Parathyroid adenoma (tissue), 2 donors: ENCODE data around the gene MUC5AC.

Experiments used
- H2AFZ ChIP-seq: fragments of 300-600 bp; sonication (generic); one replicate; pipeline ENCODE4 v1.7.0; 2017; ENCODE audit warnings: antibody characterized with exemption, mild to moderate bottlenecking
- H3K27ac ChIP-seq: fragments of 300-600 bp; sonication (generic); one replicate; pipeline ENCODE4 v1.7.0; 2017
- H3K27me3 ChIP-seq: fragments of 300-600 bp; sonication (generic); one replicate; pipeline ENCODE4 v1.7.0; 2017; ENCODE audit warnings: low read length; ENCODE audit not compliant: control insufficient read depth, insufficient read depth
- H3K36me3 ChIP-seq: fragments of 300-600 bp; sonication (generic); one replicate; pipeline ENCODE4 v1.7.0; 2017; ENCODE audit warnings: low read length; ENCODE audit not compliant: control insufficient read depth, insufficient read depth
- H3K4me1 ChIP-seq: fragments of 300-600 bp; sonication (generic); one replicate; pipeline ENCODE4 v1.7.0; 2017; ENCODE audit warnings: control low read depth
- H3K4me2 ChIP-seq: fragments of 300-600 bp; sonication (generic); one replicate; pipeline ENCODE4 v1.7.0; 2017; ENCODE audit warnings: low read length
- H3K4me3 ChIP-seq: fragments of 300-600 bp; sonication (generic); one replicate; pipeline ENCODE4 v1.7.0; 2017; ENCODE audit warnings: low read depth, low read length
- H3K79me2 ChIP-seq: fragments of 300-600 bp; sonication (generic); one replicate; pipeline ENCODE4 v1.7.0; 2017; ENCODE audit warnings: control low read depth
- H3K9ac ChIP-seq: fragments of 300-600 bp; sonication (generic); one replicate; pipeline ENCODE4 v1.7.0; 2017; ENCODE audit warnings: mild to moderate bottlenecking
- H3K9me3 ChIP-seq: fragments of 300-600 bp; sonication (generic); one replicate; pipeline ENCODE4 v1.7.0; 2017; ENCODE audit warnings: low read length; ENCODE audit not compliant: control insufficient read depth
- TF ChIP-seq, protein P1 (sequence below): fragments of 300-600 bp; sonication (generic); IDR thresholded peaks from one replicate; pipeline ENCODE4 v1.7.0; 2017; ENCODE audit warnings: antibody characterized with exemption, mild to moderate bottlenecking
- donor health status: primary hyperparathyroidism.

MUC5AC gene

GRCh38 chr11:1194977-1195681, 37.4 kb downstream of the MUC5AC start:
- H3K36me3 ChIP-seq, result no peaks in the 10 kb centered on the region
- no peak overlapping the region for H2AFZ ChIP-seq
- no peak overlapping the region for H3K9ac ChIP-seq
- TF ChIP-seq, protein P1, sequence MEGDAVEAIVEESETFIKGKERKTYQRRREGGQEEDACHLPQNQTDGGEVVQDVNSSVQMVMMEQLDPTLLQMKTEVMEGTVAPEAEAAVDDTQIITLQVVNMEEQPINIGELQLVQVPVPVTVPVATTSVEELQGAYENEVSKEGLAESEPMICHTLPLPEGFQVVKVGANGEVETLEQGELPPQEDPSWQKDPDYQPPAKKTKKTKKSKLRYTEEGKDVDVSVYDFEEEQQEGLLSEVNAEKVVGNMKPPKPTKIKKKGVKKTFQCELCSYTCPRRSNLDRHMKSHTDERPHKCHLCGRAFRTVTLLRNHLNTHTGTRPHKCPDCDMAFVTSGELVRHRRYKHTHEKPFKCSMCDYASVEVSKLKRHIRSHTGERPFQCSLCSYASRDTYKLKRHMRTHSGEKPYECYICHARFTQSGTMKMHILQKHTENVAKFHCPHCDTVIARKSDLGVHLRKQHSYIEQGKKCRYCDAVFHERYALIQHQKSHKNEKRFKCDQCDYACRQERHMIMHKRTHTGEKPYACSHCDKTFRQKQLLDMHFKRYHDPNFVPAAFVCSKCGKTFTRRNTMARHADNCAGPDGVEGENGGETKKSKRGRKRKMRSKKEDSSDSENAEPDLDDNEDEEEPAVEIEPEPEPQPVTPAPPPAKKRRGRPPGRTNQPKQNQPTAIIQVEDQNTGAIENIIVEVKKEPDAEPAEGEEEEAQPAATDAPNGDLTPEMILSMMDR, result no peak
- no peaks in the 10 kb centered on the region for H3K9me3 ChIP-seq
- H3K4me2 ChIP-seq, result no peak overlapping the region
- H3K27ac ChIP-seq, result no peak overlapping the region
- H3K4me3 ChIP-seq, result no peak overlapping the region
- no peaks in the 10 kb centered on the region for H3K4me1 ChIP-seq
- no peaks in the 10 kb centered on the region for H3K27me3 ChIP-seq
- no peaks in the 10 kb centered on the region for H3K79me2 ChIP-seq

- Histone ChIP-seq H3K27me3 (no peaks in the 10 kb centered on the region), H3K4me1 (no peaks in the 10 kb centered on the region), H3K4me2 (no peak overlapping the region), H2AFZ (no peak overlapping the region), H3K9ac (no peak overlapping the region), H3K36me3 (no peaks in the 10 kb centered on the region), H3K9me3 (no peaks in the 10 kb centered on the region), H3K4me3 (no peak overlapping the region), H3K27ac (no peak overlapping the region), H3K79me2 (no peaks in the 10 kb centered on the region)
- TF ChIP-seq, protein P1, result no peak
Observed at GRCh38 chr11:1195682-1196515, 38.1 kb downstream of the MUC5AC start.

DNA sequence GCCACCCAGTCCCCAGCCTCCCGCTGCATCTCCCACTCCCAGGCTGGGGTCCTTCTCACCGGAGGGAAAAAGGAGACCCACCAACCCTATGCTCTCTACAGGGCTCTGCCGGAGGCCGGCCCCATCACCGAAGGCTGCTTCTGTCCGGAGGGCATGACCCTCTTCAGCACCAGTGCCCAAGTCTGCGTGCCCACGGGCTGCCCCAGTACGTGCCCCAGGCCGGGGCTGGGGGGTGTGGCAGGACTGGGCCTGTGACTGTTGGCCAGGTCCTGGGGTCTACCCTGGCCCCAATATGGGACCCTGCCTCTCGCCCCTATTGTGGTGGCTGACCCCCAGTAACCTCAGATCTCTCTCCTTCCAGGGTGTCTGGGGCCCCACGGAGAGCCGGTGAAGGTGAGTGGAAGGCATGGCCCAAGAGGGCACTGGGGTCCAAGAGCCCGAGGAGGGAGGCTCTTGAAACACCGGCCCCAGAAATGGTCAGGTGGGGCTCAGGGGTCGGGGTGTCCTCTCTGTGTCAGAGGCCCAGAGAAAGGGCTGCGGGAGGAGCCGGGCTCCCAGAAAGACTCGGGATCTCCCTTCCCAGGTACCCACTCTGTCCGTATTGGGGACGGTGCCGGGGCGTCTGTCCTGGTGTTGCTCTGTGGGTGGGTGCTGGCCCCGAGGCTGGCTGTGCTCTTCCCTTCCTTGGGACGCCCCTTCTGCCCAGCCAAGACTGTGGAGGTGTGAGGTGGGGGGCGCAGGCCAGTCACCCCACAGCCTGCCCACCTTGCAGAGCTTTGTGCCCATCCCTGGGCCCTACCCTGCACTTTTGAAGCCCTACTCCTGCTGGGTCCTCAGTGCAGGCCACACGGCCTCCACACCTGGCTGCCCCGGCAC, 39.0 kb downstream of the MUC5AC start:
- Histone ChIP-seq H2AFZ (no peak overlapping the region), H3K4me1 (no peaks in the 10 kb centered on the region), H3K27ac (no peak overlapping the region), H3K4me2 (no peak overlapping the region), H3K9me3 (no peaks in the 10 kb centered on the region), H3K79me2 (no peaks in the 10 kb centered on the region), H3K27me3 (no peaks in the 10 kb centered on the region), H3K9ac (no peak overlapping the region), H3K4me3 (no peak overlapping the region), H3K36me3 (no peaks in the 10 kb centered on the region)
- TF ChIP-seq, protein P1, result no peak

- no peak overlapping the region for H3K4me3 ChIP-seq
- no peaks in the 10 kb centered on the region for H3K79me2 ChIP-seq
- no peak overlapping the region for H2AFZ ChIP-seq
- no peaks in the 10 kb centered on the region for H3K36me3 ChIP-seq
- no peaks in the 10 kb centered on the region for H3K27me3 ChIP-seq
- no peaks in the 10 kb centered on the region for H3K9me3 ChIP-seq
- H3K4me1 ChIP-seq, result no peaks in the 10 kb centered on the region
- no peak overlapping the region for H3K9ac ChIP-seq
- TF ChIP-seq, protein P1, result no peak
- H3K27ac ChIP-seq, result no peak overlapping the region
- H3K4me2 ChIP-seq, result no peak overlapping the region
Observed at GRCh38 chr11:1197431-1197885, 39.7 kb downstream of the MUC5AC start.
